Measurements from ENCODE around the gene PGP.

- TF ChIP-seq CTCF (IDR thresholded peaks at IDR 0.05; ENCODE audit: borderline replicate concordance, extremely low read depth, low read length, poor library complexity, severe bottlenecking) (no peak), EZH2 (IDR thresholded peaks at IDR 0.05; ENCODE audit: borderline replicate concordance, low read depth, low read length, severe bottlenecking) (no peak)
Measured at GRCh38 chr16:2207872-2208271, 6.8 kb downstream of the PGP start.

Data from DND-41 (cell line).